HG03342 (cell line): Measurements from ENCODE around the gene ZSCAN26.
"Not testable (repeated sequence)": the region's sequence is repeated elsewhere in the genome, so short reads cannot be mapped to it uniquely, and the experiment has no call there.

ENCODE experiments used
- ATAC-seq: cut with Tn5 transposase; IDR thresholded peaks from one replicate; pipeline ENCODE4 v1.9.1; 2021; ENCODE audit warnings: mild to moderate bottlenecking, moderate library complexity; ENCODE audit not compliant: unreplicated experiment

Gene ZSCAN26

DNA sequence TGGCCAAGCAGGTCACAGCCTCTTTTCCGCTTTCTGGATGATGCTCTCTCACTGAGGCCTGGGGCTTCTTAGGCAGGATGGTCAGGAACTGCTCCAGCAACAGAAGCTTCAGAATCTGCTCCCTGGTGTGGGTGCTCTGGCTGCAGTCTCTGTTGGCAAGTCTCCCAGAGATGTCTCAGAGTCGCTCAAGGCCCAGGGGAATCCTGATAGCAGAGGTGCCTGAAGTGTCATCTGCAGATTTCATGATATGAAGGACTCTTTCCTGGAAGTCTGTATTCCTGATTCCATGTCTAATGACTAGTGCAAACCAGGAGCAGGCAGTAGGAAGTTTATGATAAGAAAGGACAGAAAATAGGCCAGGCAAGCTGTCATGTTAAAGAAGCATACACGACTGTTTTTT, 48.7 kb downstream of the ZSCAN26 start:
- ATAC-seq = no peak

GRCh38 chr6:28317866-28318265, 50.9 kb downstream of the ZSCAN26 start:
- ATAC-seq = not testable (repeated sequence)

DNA sequence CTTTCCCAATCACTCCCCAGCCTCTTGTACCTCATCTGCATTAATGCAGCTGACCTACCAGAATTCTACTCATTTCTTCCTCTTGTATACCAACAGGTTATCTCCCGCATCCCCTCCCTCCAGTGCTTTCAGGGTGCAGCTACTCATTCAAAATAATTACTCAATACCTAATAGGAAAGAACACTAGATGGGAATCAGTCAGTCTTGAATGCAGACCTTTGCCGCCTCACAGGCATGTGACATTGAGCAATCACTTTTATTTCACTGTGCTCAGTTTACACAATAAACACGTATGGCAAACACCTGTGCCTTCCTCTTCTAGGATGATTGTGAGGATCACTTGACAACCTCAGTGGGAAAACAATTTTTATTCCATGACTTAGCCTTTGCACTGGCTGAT, 55.7 kb downstream of the ZSCAN26 start:
- ATAC-seq = no peak

DNA sequence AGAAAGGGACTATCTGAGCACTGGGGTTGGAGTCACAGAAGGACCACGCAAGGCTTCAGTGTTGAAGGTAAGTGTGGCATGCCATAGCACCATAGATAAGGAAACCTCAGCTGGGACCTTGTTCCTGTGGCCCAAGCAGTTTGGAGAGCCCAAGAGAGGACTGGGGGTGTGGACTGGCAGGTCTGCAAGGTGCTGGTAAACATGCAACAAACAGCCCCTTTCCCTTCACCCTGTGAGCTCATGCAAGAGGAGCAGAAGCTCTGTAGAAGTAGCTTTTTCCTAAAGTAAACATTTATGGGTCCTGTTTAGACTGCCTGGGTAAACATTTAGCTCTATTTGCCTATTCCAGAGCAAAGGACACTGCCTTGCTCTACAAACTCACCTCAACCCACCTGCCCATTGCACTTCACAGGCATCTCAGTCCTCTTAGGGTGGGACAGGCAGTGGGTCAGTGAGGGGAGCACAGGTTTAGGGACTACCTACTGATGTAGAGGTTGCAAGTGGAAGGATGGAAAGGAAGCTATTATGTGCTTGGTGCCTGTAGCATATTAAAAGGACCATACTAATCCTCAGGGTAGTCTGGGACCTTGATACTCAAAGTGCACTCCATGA, 57.0 kb downstream of the ZSCAN26 start:
- no peak for ATAC-seq

DNA sequence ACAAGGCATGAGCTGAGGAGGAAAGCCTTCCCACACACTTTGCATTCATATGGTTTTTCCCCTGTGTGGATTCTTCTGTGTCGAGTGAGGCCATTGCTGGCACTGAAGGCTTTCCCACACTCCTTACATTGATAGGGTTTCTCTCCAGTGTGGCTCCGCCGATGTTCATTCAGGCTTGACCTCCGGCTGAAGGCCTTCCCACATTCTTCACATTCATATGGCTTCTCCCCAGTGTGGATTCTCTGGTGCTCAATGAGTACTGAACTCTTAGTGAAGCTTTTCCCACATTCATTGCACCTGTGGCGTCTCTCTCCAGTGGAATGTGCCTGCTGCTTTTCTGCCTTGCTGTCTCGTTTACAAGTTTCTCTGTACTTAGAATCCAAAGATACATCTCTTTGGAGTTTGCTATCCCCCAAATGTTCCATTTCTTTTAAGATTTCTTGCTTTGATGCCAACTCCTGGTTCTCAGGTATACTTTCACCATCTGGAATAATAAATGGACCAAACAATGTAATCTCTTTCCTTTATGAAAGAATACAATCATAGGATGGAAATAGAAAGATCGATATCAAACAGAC, 59.5 kb downstream of the ZSCAN26 start:
- ATAC-seq = no peak
